Left forelimb (tissue), 1 donor: ENCODE data around the gene MYLK3.

Source experiments
- DNase-seq: peaks from one replicate; pipeline ENCODE4 v3.0.0-alpha.2; 2018; ENCODE audit warnings: low spot score

Gene MYLK3

GRCh38 chr16:46757339-46758050 lies 9.4 kb upstream of the MYLK3 start:
- DNase-seq: no peak

- DNase-seq: no peak
These were observed 8.6 kb upstream of the MYLK3 start for GRCh38 chr16:46756772-46757171.

GRCh38 chr16:46753015-46753414 lies 4.9 kb upstream of the MYLK3 start:
- no peak for DNase-seq

- no peak for DNase-seq
These were observed 3.2 kb upstream of the MYLK3 start for GRCh38 chr16:46751381-46751780.

- DNase-seq: no peak
These were observed 896 bp upstream of the MYLK3 start for GRCh38 chr16:46748775-46749705.

GRCh38 chr16:46746821-46747776 lies 1.0 kb downstream of the MYLK3 start:
- DNase-seq: no peak

GRCh38 chr16:46745617-46746016 lies 2.5 kb downstream of the MYLK3 start:
- no peak for DNase-seq

GRCh38 chr16:46743232-46743719 lies 4.9 kb downstream of the MYLK3 start:
- DNase-seq: no peak

GRCh38 chr16:46739934-46740333 lies 8.2 kb downstream of the MYLK3 start:
- DNase-seq: no peak

- no peak for DNase-seq
These were observed 10.4 kb downstream of the MYLK3 start for GRCh38 chr16:46737621-46738214.

GRCh38 chr16:46736695-46737094 lies 11.4 kb downstream of the MYLK3 start:
- no peak for DNase-seq

GRCh38 chr16:46733319-46733830 lies 14.8 kb downstream of the MYLK3 start:
- DNase-seq: no peak

- DNase-seq: no peak
These were observed 15.6 kb downstream of the MYLK3 start for GRCh38 chr16:46732561-46732960.

- DNase-seq: no peak
These were observed 16.2 kb downstream of the MYLK3 start for GRCh38 chr16:46731691-46732555.

- DNase-seq: no peak
These were observed 17.1 kb downstream of the MYLK3 start for GRCh38 chr16:46730801-46731690.

- DNase-seq: no peak
These were observed 18.0 kb downstream of the MYLK3 start for GRCh38 chr16:46730126-46730525.

GRCh38 chr16:46729326-46729995 lies 18.7 kb downstream of the MYLK3 start:
- no peak for DNase-seq

GRCh38 chr16:46728806-46729205 lies 19.3 kb downstream of the MYLK3 start:
- no peak for DNase-seq

- DNase-seq: no peak
These were observed 20.5 kb downstream of the MYLK3 start for GRCh38 chr16:46727630-46728029.
